Activated gamma-delta T cell treated with anti-CD3 and anti-CD28 coated beads, Interleukin-2, amount 50 U/mL, for 16 hours (primary cell): Measurements from ENCODE around the gene RGS7BP.

Experiments used
- DNase-seq: peaks from one replicate; pipeline ENCODE4 v3.0.0-alpha.2; 2020; ENCODE audit warnings: low read depth

The RGS7BP gene

DNA sequence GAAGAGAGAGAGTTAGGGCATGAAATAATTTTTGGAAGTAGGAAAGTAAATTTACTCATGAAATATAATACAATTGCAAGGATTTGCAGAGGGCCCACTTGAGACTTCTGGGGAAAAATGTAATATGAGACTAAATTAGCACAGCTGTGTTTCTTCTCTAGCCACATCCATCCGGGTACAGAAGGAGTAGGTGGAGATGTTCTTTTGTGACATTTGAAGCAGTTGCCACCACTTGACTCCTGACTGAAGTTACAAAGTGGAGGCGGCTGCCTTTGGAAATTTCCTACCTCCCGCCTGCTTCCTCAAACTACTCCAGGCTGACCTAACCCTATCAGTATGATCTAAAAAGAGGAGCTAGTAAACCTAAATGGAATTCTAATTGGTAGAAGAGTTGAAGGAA lies 126.4 kb downstream of the RGS7BP start:
- DNase-seq: no peak

DNA sequence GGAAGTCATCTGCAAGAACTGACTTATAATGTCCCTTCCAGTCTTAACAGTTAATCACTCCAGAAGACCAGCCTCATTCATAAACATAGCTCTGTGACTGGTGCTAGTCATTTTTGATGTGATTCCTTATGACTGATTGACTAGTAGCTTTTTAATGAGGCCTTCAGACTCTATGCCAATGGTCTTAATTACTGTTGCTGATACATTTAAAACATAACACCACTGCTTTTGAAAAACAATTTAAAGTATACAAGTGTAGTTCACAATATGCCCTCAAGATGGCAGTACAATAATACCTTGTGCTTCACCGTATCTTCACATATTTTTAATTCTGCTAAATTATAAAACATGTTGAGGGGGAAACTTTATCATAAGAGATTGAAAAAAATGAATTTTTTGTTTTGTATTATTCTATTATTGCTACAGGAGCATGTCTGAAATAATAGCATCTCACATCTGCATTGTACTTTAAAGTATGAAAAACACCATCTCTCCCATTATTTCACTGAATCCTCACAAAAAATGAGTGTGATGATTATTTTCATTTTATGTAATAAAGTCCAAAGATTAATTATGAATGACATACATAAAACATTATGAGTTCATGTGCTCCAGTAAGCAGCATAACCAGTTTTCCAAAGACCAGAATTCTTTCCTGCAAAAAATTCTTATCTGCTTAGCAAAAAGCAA lies 129.3 kb downstream of the RGS7BP start:
- DNase-seq: no peak

DNA sequence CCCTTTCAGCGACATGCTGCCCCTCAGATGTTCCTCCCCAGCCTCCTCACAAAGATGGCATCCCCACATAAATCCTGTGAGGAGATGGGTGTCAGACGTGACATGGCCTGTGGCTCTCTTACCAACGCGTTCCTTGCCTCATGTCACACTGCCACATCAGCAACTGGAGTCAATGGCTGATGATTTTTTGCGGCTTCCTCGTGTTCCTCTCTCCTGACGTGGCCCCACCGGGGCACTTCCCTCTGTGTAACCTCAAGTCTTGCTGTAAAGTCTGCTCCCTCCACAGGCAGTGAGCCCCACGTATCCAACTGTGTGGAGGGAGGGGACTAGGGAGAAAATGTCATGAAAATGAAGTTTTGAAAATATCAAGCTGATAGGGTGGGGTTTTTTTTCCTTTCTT lies 131.3 kb downstream of the RGS7BP start:
- DNase-seq: no peak

DNA sequence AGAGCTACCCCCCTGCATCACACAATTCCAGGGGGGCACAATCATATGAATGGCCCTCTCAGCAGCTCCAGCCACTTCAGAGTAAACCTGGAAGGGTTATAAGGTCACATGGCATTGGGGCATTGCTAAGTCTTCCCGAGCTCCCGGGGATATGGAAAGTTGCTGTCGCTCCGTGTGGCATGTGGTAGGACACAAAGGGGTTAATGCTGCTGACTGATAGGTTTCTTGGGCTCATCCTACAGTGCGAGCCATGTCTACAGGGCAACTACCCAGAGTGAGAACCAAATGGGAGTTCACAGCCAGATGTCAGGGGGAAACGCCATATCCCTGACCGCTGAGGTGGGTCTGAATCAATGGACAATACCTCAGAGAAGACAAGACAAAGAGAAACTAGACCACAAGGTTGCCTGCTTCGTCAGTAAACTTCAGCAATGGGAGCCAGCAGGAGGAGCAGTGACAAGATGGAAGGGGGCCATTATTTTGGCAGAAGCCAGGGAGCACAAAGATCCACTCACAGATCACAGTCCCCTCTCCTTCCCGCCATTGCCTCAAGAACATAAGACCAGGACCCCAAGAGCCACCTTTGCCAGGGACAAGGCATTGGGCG lies 132.1 kb downstream of the RGS7BP start:
- no peak for DNase-seq

DNA sequence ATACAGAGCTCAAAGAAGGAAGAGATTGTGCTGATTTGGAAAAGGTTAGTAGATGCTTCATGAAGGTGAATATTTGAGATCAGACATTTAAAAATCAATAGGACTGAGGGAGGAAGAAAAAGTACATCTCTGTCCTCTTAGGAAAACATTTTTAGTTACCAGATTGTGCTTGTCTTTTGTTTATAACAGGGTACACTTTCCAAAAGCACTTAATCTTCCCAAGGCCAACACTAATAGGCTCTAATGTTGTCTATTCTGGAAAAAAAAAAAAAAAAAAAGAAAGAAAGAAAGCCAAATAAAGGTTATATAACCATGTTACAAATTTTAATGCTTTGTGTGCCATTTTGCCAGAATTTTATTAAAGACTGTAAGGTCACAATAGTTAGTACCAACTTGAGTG lies 139.0 kb downstream of the RGS7BP start:
- no peak for DNase-seq

DNA sequence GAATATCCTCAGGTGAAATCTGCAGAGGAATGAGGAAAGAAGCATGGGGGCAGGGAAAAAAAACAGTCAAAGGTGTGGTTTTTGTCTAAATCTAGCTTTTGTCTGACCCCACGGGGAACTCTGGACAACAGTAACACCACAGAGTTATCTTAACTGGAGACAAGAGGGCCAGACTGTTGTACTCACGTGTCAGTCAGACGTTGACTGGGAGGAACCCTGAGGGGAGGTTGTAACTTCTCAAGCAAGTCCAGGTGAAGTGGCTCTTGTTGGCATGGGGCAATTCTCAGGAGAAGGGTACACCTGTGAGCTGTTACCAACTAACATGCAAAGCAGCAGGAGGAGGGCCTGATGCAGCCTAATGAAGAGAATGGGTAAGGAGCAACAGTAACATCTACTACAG lies 140.4 kb downstream of the RGS7BP start:
- no peak for DNase-seq

DNA sequence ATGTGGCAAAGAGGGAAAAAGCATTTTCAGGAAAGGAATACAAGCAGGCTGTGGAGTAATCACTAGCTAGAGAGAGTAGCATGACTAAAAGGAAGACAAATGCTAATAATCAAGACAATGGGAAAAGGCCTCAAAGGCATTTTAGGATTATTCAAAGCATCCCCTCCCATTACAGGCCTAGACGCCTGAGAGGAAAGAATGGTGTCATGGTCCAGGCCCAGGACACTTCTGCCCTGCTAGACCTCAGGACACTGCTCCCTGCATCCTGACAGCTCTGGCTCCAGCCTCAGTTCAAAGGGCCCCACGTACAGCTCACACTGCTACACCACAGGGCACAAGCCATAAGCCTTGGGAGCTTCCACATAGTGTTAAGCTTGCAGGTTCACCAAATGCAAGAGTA lies 143.7 kb downstream of the RGS7BP start:
- DNase-seq: no peak

DNA sequence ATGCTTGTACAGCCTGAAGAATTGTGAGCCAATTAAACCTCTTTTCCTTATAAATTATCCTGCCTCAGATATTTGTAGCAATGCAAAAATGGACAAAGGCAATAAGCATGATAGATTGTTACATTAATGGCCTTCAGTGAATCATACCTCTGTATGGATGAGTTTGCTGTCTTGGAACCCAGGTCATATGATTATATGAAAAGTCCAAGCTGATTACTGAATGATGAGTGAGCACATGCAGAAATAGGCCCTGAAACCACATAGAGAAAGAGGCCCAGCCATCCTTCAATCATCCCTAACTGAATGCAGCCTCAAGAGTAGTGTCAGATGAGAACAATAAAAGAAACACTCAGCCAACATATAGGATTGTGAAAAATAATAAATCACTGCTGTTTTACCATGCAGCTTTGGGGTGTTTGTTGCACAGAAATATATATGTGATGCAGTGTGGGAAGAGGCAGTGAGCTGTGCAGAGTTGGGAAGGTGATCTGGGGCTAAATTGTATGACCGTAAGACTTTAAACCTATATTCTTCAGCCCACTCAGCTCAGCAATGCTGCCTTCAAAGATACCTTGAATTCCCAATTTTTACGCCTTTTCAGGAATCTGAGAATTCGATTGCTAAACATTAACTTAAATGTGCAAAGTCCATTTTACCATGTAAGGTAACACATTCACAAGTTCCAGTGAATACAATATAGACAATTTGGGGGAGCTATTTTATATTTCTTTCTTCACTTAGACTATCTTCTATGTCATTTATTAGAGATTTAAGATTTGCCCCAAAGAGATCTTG lies 148.1 kb downstream of the RGS7BP start:
- no peak for DNase-seq

DNA sequence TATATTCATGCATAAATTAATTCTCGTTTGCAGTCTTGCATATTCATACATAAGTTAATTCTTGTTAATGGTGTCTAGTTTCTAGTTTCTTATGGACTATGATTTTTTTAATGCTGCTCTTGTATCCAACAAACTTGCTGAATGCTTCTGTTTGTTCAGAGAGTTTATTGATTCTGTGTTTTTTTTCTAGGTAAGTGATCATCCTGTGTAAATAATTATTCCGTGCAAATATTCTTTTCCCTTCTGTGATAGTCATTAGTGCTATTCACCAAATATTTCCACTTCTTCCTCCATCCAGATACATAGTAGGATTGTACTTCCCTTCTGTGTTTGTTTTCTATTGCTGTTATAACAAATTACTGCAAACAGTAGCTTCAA lies 148.7 kb downstream of the RGS7BP start:
- DNase-seq: no peak

DNA sequence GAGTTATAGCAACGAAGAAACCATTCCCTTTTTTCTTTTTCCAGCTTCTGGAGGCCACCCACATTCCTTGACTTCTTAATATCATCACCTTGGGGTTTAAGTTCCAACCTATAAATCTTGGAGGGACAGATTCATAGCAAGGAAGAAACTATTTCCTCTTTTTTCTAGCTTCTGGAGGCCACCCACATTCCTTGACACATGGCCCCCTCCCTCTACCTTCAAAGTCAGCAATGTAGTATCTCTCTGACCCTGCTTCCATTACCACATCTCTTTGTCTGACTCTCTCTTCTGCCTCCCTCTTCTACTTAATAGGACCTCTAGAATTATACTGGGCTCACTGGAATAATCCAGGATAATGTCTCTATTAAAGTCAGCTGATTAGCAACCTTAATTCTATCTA lies 149.8 kb downstream of the RGS7BP start:
- DNase-seq: no peak

DNA sequence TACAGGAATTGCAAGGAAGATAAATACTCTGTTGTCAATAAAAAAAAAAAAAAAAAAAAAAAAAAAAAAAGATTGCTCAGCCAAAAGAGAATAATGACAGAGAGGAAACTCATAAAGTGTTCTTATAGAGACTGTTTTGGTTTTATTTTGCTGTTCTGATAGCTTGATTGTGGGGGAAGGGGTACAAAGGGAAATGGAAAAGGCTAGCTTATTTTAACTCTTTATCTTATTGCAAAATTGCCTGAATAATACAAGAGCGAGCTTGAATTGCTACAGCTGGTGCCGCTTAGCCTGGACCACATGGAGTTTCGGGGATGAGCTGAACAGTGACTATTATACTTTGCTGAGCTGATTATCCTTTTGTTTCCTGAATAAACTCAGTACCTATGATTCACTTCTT lies 153.5 kb downstream of the RGS7BP start:
- no peak for DNase-seq
